Activated naive CD4-positive, alpha-beta T cell treated with anti-CD3 and anti-CD28 coated beads, Interleukin-2, amount 10 ng/mL, durations not matched to agents 7 days and 5 days (primary cell): ENCODE results near the gene RNF41.
A peak's percentile ranks its signal among the peaks of the same experiment; 100 is the strongest.
"Not testable (repeated sequence)": the region's sequence is repeated elsewhere in the genome, so short reads cannot be mapped to it uniquely, and the experiment has no call there.

Source experiments
- CTCF ChIA-PET: fragments of 350-600 bp; sonication (Branson Sonifier 250); formaldehyde crosslinking; loops from one replicate; lab custom pipeline; 2021; ENCODE audit warnings: antibody characterized with exemption; lab: Charles Lee
- DNase-seq: peaks from one replicate; pipeline ENCODE4 v3.0.0-alpha.2; 2020
- H3K27ac Mint-ChIP-seq: one replicate; pipeline ENCODE4 v1.8.0; 2021; ENCODE audit warnings: mild to moderate bottlenecking, moderate library complexity, mixed read lengths
- H3K27me3 Mint-ChIP-seq: one replicate; pipeline ENCODE4 v1.8.0; 2021; ENCODE audit warnings: mild to moderate bottlenecking, mixed read lengths
- H3K36me3 Mint-ChIP-seq: one replicate; pipeline ENCODE4 v1.8.0; 2021; ENCODE audit warnings: mixed read lengths
- H3K4me1 Mint-ChIP-seq: one replicate; pipeline ENCODE4 v1.8.0; 2021; ENCODE audit warnings: mixed read lengths
- H3K4me3 Mint-ChIP-seq: one replicate; pipeline ENCODE4 v1.8.0; 2021; ENCODE audit warnings: mild to moderate bottlenecking, moderate library complexity, mixed read lengths
- H3K9me3 Mint-ChIP-seq: one replicate; pipeline ENCODE4 v1.8.0; 2021; ENCODE audit warnings: mixed read lengths

Gene RNF41

GRCh38 chr12:56221757-56222530 is at the start of gene RNF41:
Gene RNF41, minus strand, starts transcription at chr12:56221922. Its CDS starts 7,875 bp downstream, at chr12:56214047.
- CTCF ChIA-PET: interaction anchor here (0.6 to 4.1 kb wide), 19 partner anchors 12 to 281 kb away, joined by 3 to 34 read pairs (median 4); partner anchors contain the start of genes ANKRD52, ESYT1, SMARCC2 and ZC3H10
- Mint-ChIP-seq H3K27ac (peak within 1 kb of the TSS; percentile 93), H3K9me3 (no peaks in the 10 kb centered on the region), H3K36me3 (peaks cover 8% of the 10 kb centered on the region), H3K4me3 (peak within 1 kb of the TSS; percentile 99), H3K27me3 (no peaks in the 10 kb centered on the region), H3K4me1 (peaks cover 53% of the 10 kb centered on the region)
- peak; percentile 95 for DNase-seq

DNA sequence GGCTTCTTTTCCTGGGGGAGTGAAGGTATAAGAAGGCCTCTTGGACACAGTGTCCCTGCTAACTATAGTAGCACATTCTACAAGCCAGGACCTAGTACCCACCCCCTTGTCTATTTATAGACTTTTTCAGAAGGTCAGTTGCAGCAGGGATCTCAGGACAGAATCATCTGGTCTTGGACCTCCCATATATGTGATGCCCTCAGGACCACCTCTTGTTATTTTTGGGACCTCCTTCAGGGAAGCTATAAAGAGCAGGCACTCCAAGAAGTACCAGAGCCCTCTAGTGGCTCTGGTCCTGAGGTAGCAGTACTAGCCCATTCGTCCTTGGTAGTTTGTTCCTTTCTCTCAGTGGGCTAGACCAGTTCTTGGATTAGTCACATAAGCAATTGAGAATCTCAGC is 49.3 kb upstream of the RNF41 start:
- no peaks in the 10 kb centered on the region for H3K9me3 Mint-ChIP-seq
- no peak for DNase-seq
- H3K4me1 Mint-ChIP-seq: peaks cover 16% of the 10 kb centered on the region
- H3K36me3 Mint-ChIP-seq: peaks cover 37% of the 10 kb centered on the region
- no peaks in the 10 kb centered on the region for H3K27me3 Mint-ChIP-seq
- no peak overlapping the region for H3K27ac Mint-ChIP-seq
- H3K4me3 Mint-ChIP-seq: no peak overlapping the region
- CTCF ChIA-PET: interaction anchor here (0.6 to 1.2 kb wide), 4 partner anchors 15 to 64 kb away, joined by 3 to 7 read pairs (median 4); no protein-coding TSS in a partner anchor

DNA sequence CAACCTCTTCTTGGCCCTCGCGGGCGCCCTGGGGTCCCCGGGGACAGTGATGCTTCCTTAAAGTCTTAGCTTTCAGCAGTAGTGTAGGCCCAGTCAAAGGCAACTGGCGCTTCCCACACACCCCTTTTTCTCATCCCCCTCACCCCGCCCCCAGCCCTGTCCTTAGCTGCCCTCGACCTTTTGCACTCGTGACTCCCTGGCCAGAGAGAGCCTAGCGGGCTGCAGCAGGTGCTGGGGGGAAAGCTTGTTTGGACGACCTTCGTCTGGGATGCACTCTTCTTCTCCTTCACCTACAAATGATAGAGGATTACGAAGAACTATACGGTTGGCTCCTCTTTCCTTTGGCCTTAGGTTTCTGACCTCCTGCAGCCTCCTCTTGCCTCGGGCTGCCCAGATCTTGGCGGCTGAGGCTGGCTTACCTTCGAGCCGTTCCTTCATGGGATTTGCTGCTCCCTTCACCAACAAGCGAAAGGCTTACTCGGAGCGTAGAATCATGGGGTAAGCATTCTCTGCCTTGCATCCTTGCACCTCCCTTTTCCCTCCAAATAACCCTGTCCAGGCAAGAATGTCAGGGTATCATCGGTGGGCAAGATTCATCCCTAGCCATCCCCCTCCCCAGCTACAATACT is 45.8 kb upstream of the RNF41 start:
- Mint-ChIP-seq H3K4me3 (peak overlapping the region; percentile 95), H3K27ac (peak overlapping the region; percentile 81), H3K36me3 (peaks cover 15% of the 10 kb centered on the region)

GRCh38 chr12:56266693-56267442 is 45.1 kb upstream of the RNF41 start, which contains the start of gene COQ10A:
Gene COQ10A, plus strand, starts transcription at chr12:56266942. Its CDS starts 177 bp downstream, at chr12:56267119.
- H3K27ac Mint-ChIP-seq: peak within 1 kb of the TSS; percentile 91
- no peaks in the 10 kb centered on the region for H3K9me3 Mint-ChIP-seq
- H3K27me3 Mint-ChIP-seq: no peaks in the 10 kb centered on the region
- peaks cover 22% of the 10 kb centered on the region for H3K4me1 Mint-ChIP-seq
- peaks cover 12% of the 10 kb centered on the region for H3K36me3 Mint-ChIP-seq
- CTCF ChIA-PET: interaction anchor here (0.9 to 3.0 kb wide), 8 partner anchors 9 to 198 kb away, joined by 3 to 18 read pairs (median 6); partner anchors contain the start of genes ANKRD52 and SMARCC2
- DNase-seq: peak; percentile 94
- peak within 1 kb of the TSS; percentile 95 for H3K4me3 Mint-ChIP-seq

More for the DNA sequence above, 45.8 kb upstream of the RNF41 start:
- CTCF ChIA-PET: interaction anchor here (0.9 to 3.0 kb wide), 6 partner anchors 9 to 197 kb away, joined by 3 to 18 read pairs (median 7); partner anchors contain the start of genes ANKRD52 and SMARCC2
- DNase-seq: no peak
- Mint-ChIP-seq H3K27me3 (no peaks in the 10 kb centered on the region), H3K9me3 (no peaks in the 10 kb centered on the region), H3K4me1 (peaks cover 22% of the 10 kb centered on the region)

- CTCF ChIA-PET: interaction anchor here (0.9 to 3.0 kb wide), 7 partner anchors 9 to 199 kb away, joined by 3 to 18 read pairs (median 7); partner anchors contain the start of genes ANKRD52 and SMARCC2
- not testable (repeated sequence) for DNase-seq, H3K9me3 Mint-ChIP-seq, H3K36me3 Mint-ChIP-seq, H3K27me3 Mint-ChIP-seq
- peaks cover 22% of the 10 kb centered on the region for H3K4me1 Mint-ChIP-seq
- peak overlapping the region; percentile 91 for H3K27ac Mint-ChIP-seq
- H3K4me3 Mint-ChIP-seq: peak overlapping the region; percentile 95
Measured at GRCh38 chr12:56266068-56266692, 44.5 kb upstream of the RNF41 start.

DNA sequence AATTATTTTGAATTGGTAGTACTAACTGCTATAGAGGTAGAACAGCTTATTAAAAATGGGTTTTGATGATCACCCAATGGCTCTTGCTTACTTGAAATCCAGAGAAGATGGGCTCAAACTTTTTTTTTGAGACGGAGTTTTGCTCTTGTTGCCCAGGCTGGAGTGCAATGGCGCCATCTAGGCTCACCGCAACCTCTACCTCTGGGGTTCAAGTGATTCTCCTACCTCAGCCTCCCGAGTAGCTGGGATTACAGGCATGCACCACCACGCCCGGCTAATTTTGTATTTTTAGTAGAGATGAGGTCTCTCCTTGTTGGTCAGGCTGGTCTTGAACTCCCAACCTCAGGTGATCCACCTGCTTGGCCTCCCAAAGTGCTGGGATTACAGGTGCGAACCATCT is 41.2 kb upstream of the RNF41 start:
- H3K27me3 Mint-ChIP-seq, H3K27ac Mint-ChIP-seq, H3K36me3 Mint-ChIP-seq, H3K4me3 Mint-ChIP-seq, H3K9me3 Mint-ChIP-seq: not testable (repeated sequence)
- CTCF ChIA-PET: interaction anchor here (0.7 to 1.5 kb wide), 5 partner anchors 9 to 524 kb away, joined by 3 to 5 read pairs (median 4); partner anchors contain the start of gene RNF41
- H3K4me1 Mint-ChIP-seq: peaks cover 28% of the 10 kb centered on the region
- peak; percentile 28 for DNase-seq

DNA sequence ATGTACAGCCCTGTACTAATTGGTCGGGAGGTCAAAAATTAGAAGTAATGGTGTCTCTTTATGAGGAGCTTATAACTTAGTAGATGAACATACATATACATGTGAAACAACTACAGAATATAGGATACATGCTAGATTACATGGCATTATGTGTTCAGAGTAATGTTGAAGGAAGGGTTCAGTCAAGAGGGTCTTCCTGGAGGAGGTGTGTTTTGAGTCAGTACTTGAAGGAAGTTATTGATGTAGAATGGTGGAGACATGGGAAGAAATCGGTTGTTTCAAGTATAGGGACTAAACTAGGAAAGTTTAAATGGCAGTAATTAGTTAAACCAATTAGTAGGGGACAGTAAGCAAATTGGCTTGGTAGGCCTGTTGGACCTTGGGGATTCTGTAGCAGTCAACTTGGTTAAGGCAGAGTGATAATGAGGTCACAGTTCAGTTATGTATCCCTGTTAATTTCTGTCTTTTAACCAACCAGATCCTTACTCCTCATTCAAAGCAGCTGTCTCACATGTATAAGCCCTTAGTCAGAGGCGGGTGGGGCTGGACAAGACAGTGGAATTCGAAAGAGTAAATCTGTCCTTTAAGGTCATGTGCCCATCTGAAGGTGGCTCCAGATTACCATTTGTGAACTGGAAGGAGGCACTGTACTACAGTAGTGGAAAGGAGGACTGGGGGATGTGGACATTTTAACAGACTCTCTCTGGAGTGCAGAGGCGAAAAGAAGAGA is 39.9 kb upstream of the RNF41 start:
- Mint-ChIP-seq H3K4me3 (no peak overlapping the region), H3K36me3 (no peaks in the 10 kb centered on the region)
- DNase-seq: no peak

GRCh38 chr12:56260921-56261320 is 39.2 kb upstream of the RNF41 start:
- H3K36me3 Mint-ChIP-seq: peaks cover 3% of the 10 kb centered on the region
- H3K4me1 Mint-ChIP-seq: peaks cover 25% of the 10 kb centered on the region
- H3K27ac Mint-ChIP-seq: no peak overlapping the region
- peaks cover 5% of the 10 kb centered on the region for H3K27me3 Mint-ChIP-seq
- no peak overlapping the region for H3K4me3 Mint-ChIP-seq
- CTCF ChIA-PET: interaction anchor here (0.6 to 1.5 kb wide), 3 partner anchors 32 to 70 kb away, joined by 3 to 5 read pairs (median 3); no protein-coding TSS in a partner anchor
- DNase-seq: no peak
- no peaks in the 10 kb centered on the region for H3K9me3 Mint-ChIP-seq

More for the DNA sequence above, 39.9 kb upstream of the RNF41 start:
- Mint-ChIP-seq H3K4me1 (peaks cover 25% of the 10 kb centered on the region), H3K27me3 (peaks cover 5% of the 10 kb centered on the region), H3K9me3 (no peaks in the 10 kb centered on the region), H3K27ac (no peak overlapping the region)
- CTCF ChIA-PET: interaction anchor here (0.6 to 1.5 kb wide), 4 partner anchors 31 to 70 kb away, joined by 3 to 5 read pairs (median 4); partner anchors contain the start of gene CNPY2

DNA sequence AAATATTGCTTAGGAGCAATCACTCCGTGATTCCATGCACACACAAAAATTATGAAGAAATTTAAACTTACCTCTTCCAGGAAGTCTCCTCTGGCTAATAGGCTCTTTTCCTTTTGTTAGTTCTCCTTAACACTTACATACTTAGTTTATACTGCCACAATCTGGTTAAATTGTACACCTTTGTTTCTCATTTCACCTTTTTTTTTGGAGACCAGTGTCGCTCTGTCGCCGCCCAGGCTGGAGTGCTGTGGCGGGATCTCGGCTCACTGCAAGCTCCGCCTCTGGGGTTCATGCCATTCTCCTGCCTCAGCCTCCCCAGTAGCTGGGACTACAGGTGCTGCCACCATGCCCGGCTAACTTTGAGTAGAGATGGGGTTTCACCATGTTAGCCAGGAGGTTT is 38.7 kb upstream of the RNF41 start:
- CTCF ChIA-PET: interaction anchor here (1.5 to 3.0 kb wide), 2 partner anchors 54 to 204 kb away, joined by 5 to 11 read pairs; no protein-coding TSS in a partner anchor
- H3K9me3 Mint-ChIP-seq: no peaks in the 10 kb centered on the region
- peaks cover 5% of the 10 kb centered on the region for H3K36me3 Mint-ChIP-seq
- no peak overlapping the region for H3K4me3 Mint-ChIP-seq
- no peak for DNase-seq
- peaks cover 21% of the 10 kb centered on the region for H3K4me1 Mint-ChIP-seq
- H3K27me3 Mint-ChIP-seq: peaks cover 5% of the 10 kb centered on the region
- H3K27ac Mint-ChIP-seq: no peak overlapping the region

DNA sequence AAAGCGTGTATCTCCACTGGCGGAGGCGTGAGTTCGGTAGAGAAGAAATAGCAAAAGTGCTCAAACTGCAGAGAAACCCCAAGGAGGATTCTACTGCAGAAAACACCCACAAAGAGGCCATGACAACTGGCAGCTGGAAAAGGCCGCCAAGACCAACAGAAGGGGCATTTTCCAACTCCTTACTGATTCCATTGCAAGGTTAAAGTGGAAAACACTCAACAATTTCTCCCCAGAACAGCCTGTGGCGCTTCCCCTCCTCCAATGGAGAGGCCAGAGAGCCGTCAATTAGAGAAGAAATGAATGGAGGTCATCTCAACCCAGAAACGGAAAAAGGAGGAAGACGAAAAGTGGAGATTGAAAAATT is 37.1 kb upstream of the RNF41 start:
- peak overlapping the region; percentile 82 for H3K4me3 Mint-ChIP-seq
- H3K36me3 Mint-ChIP-seq: peaks cover 9% of the 10 kb centered on the region
- no peak for DNase-seq
- H3K4me1 Mint-ChIP-seq: peaks cover 19% of the 10 kb centered on the region
- CTCF ChIA-PET: interaction anchor here (1.2 to 4.0 kb wide), 10 partner anchors 8 to 205 kb away, joined by 3 to 33 read pairs (median 4); partner anchors contain the start of genes COQ10A, CS, SMARCC2 and ZC3H10
- H3K27me3 Mint-ChIP-seq: peaks cover 5% of the 10 kb centered on the region
- peak overlapping the region; percentile 85 for H3K27ac Mint-ChIP-seq
- H3K9me3 Mint-ChIP-seq: no peaks in the 10 kb centered on the region

DNA sequence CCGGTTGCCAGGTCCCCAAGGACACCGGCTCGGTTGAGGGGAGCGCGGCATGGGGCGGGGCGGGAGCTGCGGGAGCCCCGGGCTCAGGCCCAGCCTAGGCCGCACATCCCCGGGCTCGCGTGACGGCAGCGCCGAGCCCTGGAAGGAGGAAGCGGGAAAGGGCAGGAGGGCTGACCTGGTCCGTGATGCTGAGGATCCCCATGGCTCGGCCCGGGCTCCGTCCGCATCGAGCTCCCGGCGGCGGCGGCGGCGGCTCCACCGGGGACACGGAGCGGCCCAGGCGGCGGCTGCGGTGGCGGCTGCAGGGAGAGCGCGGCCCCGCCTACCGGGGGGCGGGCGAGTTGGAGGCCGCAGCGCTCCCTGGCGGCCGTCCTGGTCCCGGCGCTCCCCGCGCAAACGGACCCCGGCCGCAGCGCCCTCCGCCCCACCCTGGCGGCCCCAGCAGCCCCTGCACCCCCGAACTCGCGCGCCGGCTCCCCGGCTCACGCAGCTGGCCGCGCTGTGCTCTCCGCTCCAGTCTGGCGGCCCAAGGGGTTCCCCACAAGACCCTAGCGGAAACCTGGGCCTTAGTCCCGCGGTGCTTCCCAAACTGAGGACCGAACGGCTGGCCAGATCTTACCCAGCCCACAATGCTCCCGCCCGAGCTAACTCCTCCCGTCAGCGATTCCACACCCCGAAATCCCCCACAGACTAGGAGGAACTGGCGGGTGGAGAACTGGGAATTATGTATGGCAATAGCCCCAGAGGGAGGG is 36.5 kb upstream of the RNF41 start, which contains the start of gene ANKRD52:
Gene ANKRD52 (minus strand): TSS at position 317 of the 752 bp plus-strand sequence. CDS start 115 bp downstream, at position 202.
- CTCF ChIA-PET: interaction anchor here (0.8 to 4.0 kb wide), 11 partner anchors 8 to 206 kb away, joined by 3 to 33 read pairs (median 4); partner anchors contain the start of genes COQ10A, CS, SMARCC2 and ZC3H10
- Mint-ChIP-seq H3K36me3 (peaks cover 15% of the 10 kb centered on the region), H3K27me3 (peaks cover 5% of the 10 kb centered on the region), H3K27ac (peak within 1 kb of the TSS; percentile 85), H3K4me1 (peaks cover 19% of the 10 kb centered on the region), H3K4me3 (peak within 1 kb of the TSS; percentile 82), H3K9me3 (no peaks in the 10 kb centered on the region)
- peak; percentile 84 for DNase-seq
